Measurements from ENCODE around the gene ELMO1. TPM values are rescaled to one million over a fixed set of nuclear protein-coding genes. Genes with fewer than 3 reads are reported as not detected.
A peak's percentile ranks its signal among the peaks of the same experiment; 100 is the strongest.

The ELMO1 gene
- total and polyA plus RNA-seq, 10 of the 15 experiments (the other 5 are each of a cell fraction or from before 2014, with no cell fraction given): 22.6 to 85.9 (median 56.6) TPM

GRCh38 chr7:37448636-37449361, at the start of gene ELMO1 (continued):
- TF ChIP-seq E2F4 (IDR thresholded peaks at IDR 0.05; ENCODE audit: low read depth, low read length) (no peak), PRDM15 (CRISPR knock-in tag; IDR thresholded peaks at IDR 0.05) (no peak), SIN3A (IDR thresholded peaks at IDR 0.05; ENCODE audit: low read depth, low read length) (no peak), CEBPZ (IDR thresholded peaks at IDR 0.05; ENCODE audit: low read depth, low read length) (no peak), TARDBP (IDR thresholded peaks at IDR 0.05; ENCODE audit: borderline replicate concordance) (no peak), BRCA1 (IDR thresholded peaks at IDR 0.05; ENCODE audit: low read depth, low read length) (no peak), ATF7 (IDR thresholded peaks at IDR 0.05; ENCODE audit: low read depth) (peak; percentile 51; the same call in 1 of the 2 replicates), ATF2 (IDR thresholded peaks at IDR 0.05; ENCODE audit: low read length) (peak; percentile 50; the same call in 1 of the 2 replicates), ZNF622 (IDR thresholded peaks at IDR 0.05) (no peak), CTCF (IDR thresholded peaks at IDR 0.05 in 2 of 3, conservative IDR thresholded peaks at IDR 0.05 in 1 of 3; ENCODE audit: control insufficient read depth in 2 of 3, extremely low read depth in 1 of 3, insufficient read depth in 1 of 3, low read depth in 3 of 3, low read length in 3 of 3) (peak; percentile 28 to 52 (median 31); a peak in 4 of 6 replicates), MYC (IDR thresholded peaks at IDR 0.05; ENCODE audit: insufficient read depth, insufficient read length, insufficient replicate concordance, low read length, severe bottlenecking) (no peak), KDM1A (IDR thresholded peaks at IDR 0.05; ENCODE audit: borderline replicate concordance) (no peak), EGR1 (IDR thresholded peaks at IDR 0.05; ENCODE audit: borderline replicate concordance in 1 of 2, low read depth in 2 of 2, low read length in 2 of 2) (0 out of 3 replicates have a peak, but pooled peaks of 1 of the 2 experiments have one; percentile 47), NKRF (conservative IDR thresholded peaks at IDR 0.05) (peak; percentile 25; the same call in 1 of the 2 replicates)

All from GM12878 (cell line).